Ishikawa (cell line): ENCODE data around the gene EGF.

Experiments
- CREB1 ChIP-seq: IDR thresholded peaks from 2 replicates; pipeline ENCODE4 v1.6.1; 2012; ENCODE audit warnings: low read depth
- EGR1 ChIP-seq: IDR thresholded peaks from 2 replicates; pipeline ENCODE4 v1.6.1; 2012
- EP300 ChIP-seq: IDR thresholded peaks from 2 replicates; pipeline ENCODE4 v1.6.1; 2012; ENCODE audit warnings: borderline replicate concordance
- RAD21 ChIP-seq: IDR thresholded peaks from 2 replicates; pipeline ENCODE4 v1.6.1; 2012; ENCODE audit warnings: low read depth
- TAF1 ChIP-seq: IDR thresholded peaks from 2 replicates; pipeline ENCODE4 v1.6.1; 2012; ENCODE audit warnings: low read depth, mild to moderate bottlenecking
- TCF12 ChIP-seq: IDR thresholded peaks from 2 replicates; pipeline ENCODE4 v1.6.1; 2012; ENCODE audit warnings: low read depth
- YY1 ChIP-seq: IDR thresholded peaks from 2 replicates; pipeline ENCODE4 v1.6.1; 2012; ENCODE audit warnings: low read depth
- ZBTB7A ChIP-seq: IDR thresholded peaks from 2 replicates; pipeline ENCODE4 v1.6.1; 2012; ENCODE audit warnings: low read depth
- TF ChIP-seq, protein P1 (sequence below): IDR thresholded peaks from 2 replicates; pipeline ENCODE4 v1.6.1; 2012
- TF ChIP-seq, protein P2 (sequence below): IDR thresholded peaks from 2 replicates; pipeline ENCODE4 v1.6.1; 2012; ENCODE audit warnings: low read depth, mild to moderate bottlenecking
- TF ChIP-seq, protein P3 (sequence below): IDR thresholded peaks from 2 replicates; pipeline ENCODE4 v1.6.1; 2012

DNA sequence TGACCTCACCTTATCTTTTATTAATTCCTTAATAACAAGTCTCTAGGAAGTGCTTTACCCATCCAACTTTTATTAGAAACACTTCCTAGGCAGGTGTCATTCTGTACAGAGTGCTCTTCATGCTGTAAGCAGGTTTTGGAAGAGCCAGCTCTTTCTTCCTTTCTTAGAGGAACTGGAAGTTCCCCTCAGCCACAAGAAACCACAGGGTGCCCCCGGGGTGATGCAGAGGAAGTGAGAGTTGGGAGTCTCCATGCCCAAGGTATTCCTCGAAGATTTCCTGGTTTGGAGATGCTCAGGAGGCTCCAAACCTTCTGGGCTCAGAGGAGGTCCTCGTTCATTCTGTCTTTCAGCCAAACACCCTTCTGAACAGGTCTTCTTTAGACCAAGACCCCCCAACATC, 83.8 kb downstream of the EGF start:
- TF ChIP-seq, protein P1, sequence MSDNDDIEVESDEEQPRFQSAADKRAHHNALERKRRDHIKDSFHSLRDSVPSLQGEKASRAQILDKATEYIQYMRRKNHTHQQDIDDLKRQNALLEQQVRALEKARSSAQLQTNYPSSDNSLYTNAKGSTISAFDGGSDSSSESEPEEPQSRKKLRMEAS: no peak
- no peak for TF ChIP-seq EP300
- TF ChIP-seq TAF1: no peak
- TF ChIP-seq TCF12: no peak
- TF ChIP-seq EGR1: no peak
- TF ChIP-seq ZBTB7A: no peak
- TF ChIP-seq YY1: no peak
- no peak for TF ChIP-seq RAD21
- TF ChIP-seq, protein P2, sequence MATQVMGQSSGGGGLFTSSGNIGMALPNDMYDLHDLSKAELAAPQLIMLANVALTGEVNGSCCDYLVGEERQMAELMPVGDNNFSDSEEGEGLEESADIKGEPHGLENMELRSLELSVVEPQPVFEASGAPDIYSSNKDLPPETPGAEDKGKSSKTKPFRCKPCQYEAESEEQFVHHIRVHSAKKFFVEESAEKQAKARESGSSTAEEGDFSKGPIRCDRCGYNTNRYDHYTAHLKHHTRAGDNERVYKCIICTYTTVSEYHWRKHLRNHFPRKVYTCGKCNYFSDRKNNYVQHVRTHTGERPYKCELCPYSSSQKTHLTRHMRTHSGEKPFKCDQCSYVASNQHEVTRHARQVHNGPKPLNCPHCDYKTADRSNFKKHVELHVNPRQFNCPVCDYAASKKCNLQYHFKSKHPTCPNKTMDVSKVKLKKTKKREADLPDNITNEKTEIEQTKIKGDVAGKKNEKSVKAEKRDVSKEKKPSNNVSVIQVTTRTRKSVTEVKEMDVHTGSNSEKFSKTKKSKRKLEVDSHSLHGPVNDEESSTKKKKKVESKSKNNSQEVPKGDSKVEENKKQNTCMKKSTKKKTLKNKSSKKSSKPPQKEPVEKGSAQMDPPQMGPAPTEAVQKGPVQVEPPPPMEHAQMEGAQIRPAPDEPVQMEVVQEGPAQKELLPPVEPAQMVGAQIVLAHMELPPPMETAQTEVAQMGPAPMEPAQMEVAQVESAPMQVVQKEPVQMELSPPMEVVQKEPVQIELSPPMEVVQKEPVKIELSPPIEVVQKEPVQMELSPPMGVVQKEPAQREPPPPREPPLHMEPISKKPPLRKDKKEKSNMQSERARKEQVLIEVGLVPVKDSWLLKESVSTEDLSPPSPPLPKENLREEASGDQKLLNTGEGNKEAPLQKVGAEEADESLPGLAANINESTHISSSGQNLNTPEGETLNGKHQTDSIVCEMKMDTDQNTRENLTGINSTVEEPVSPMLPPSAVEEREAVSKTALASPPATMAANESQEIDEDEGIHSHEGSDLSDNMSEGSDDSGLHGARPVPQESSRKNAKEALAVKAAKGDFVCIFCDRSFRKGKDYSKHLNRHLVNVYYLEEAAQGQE: no peak
- TF ChIP-seq, protein P3, sequence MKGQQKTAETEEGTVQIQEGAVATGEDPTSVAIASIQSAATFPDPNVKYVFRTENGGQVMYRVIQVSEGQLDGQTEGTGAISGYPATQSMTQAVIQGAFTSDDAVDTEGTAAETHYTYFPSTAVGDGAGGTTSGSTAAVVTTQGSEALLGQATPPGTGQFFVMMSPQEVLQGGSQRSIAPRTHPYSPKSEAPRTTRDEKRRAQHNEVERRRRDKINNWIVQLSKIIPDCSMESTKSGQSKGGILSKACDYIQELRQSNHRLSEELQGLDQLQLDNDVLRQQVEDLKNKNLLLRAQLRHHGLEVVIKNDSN: no peak
- no peak for TF ChIP-seq CREB1
